Panc1 (cell line): Measurements from ENCODE around the gene NELL2.

Experiments
- CTCF ChIP-seq: fragments of 450-650 bp; IDR thresholded peaks from 2 replicates; pipeline ENCODE4 v1.5.1; 2017; ENCODE audit warnings: mild to moderate bottlenecking
- POLR2AphosphoS5 ChIP-seq: IDR thresholded peaks from 2 replicates; pipeline ENCODE4 v1.6.1; 2012; ENCODE audit warnings: mild to moderate bottlenecking, low read depth, low read length, moderate library complexity
- SIN3A ChIP-seq: IDR thresholded peaks from 2 replicates; pipeline ENCODE4 v1.6.1; 2012; ENCODE audit warnings: low read depth, mild to moderate bottlenecking, low read length, moderate library complexity, borderline replicate concordance; ENCODE audit not compliant: insufficient read depth

GRCh38 chr12:44874981-44875416 is 1.1 kb downstream of the NELL2 start:
- no peak for TF ChIP-seq CTCF
- no peak for TF ChIP-seq POLR2AphosphoS5
- TF ChIP-seq SIN3A = no peak
